ENCODE measurements around the gene ARHGAP6. TPM values are rescaled to one million over a fixed set of nuclear protein-coding genes. Genes with fewer than 3 reads are reported as not detected.

ARHGAP6 gene
- total and polyA plus RNA-seq, 2 donors (not counting 3 experiments of a cell fraction or from before 2014, with no cell fraction given), result 0.69 to 0.83 TPM

- Histone ChIP-seq H3K27ac (ENCODE audit: insufficient read depth, low read depth, low read length) (no peak overlapping the region), H3K27me3 (ENCODE audit: control insufficient read depth in 2 of 2, insufficient read depth in 2 of 2, low read length in 2 of 2) (no peaks in the 10 kb centered on the region), H3K4me1 (ENCODE audit: control insufficient read depth, extremely low read depth, insufficient read depth, low read length) (peaks cover 8% of the 10 kb centered on the region), H3K4me3 (replicated peaks in 1 of 3; ENCODE audit: insufficient read depth in 1 of 3, low read depth in 1 of 3, low read length in 3 of 3) (no peak overlapping the region), H3K9me3 (replicated peaks; ENCODE audit: control insufficient read depth, insufficient read depth, low read length) (no peaks in the 10 kb centered on the region), H3K9ac (replicated peaks; ENCODE audit: extremely low read depth, insufficient read depth, low read length) (no peak overlapping the region), H3K36me3 (ENCODE audit: control insufficient read depth in 2 of 2, extremely low read depth in 1 of 2, insufficient read depth in 2 of 2, low read length in 2 of 2) (no peaks in the 10 kb centered on the region), H3K9me1 (replicated peaks; ENCODE audit: control insufficient read depth, extremely low read depth, insufficient read depth, low read length) (no peaks in the 10 kb centered on the region), H3K79me2 (ENCODE audit: control insufficient read depth, insufficient read depth, low read length) (no peaks in the 10 kb centered on the region), H2AFZ (ENCODE audit: low read depth, low read length) (no peak overlapping the region), H3K4me2 (ENCODE audit: insufficient read depth, low read length) (no peak overlapping the region), H4K20me1 (replicated peaks; ENCODE audit: control insufficient read depth, extremely low read depth, insufficient read depth, low read length) (no peaks in the 10 kb centered on the region)
- DNase-seq (ENCODE audit: low read depth, low spot score) (no peak), FAIRE-seq (no peak)
- TF ChIP-seq POLR2AphosphoS5 (IDR thresholded peaks at IDR 0.05; ENCODE audit: insufficient read depth, low read depth, low read length), result no peak
- no peak for TF ChIP-seq MYC (IDR thresholded peaks at IDR 0.05; ENCODE audit: low read depth, low read length)
- TF ChIP-seq FOS (IDR thresholded peaks at IDR 0.05; ENCODE audit: borderline replicate concordance, insufficient read depth, low read length), result no peak
- TF ChIP-seq JUN (IDR thresholded peaks at IDR 0.05; ENCODE audit: borderline replicate concordance, insufficient read depth, insufficient read length, low read depth), result no peak
- no peak for TF ChIP-seq MAX (IDR thresholded peaks at IDR 0.05; ENCODE audit: insufficient read depth, insufficient read length)
- TF ChIP-seq POLR2A (IDR thresholded peaks at IDR 0.05; ENCODE audit: low read depth, low read length), result no peak
- TF ChIP-seq GATA2 (IDR thresholded peaks at IDR 0.05; ENCODE audit: insufficient read depth, insufficient read length, low read depth, low read length), result no peak
- TF ChIP-seq CTCF (IDR thresholded peaks at IDR 0.05; ENCODE audit: extremely low read depth in 1 of 2, insufficient read depth in 1 of 2, low read depth in 1 of 2, low read length in 2 of 2), result no peak
- TF ChIP-seq EZH2 (IDR thresholded peaks at IDR 0.05; ENCODE audit: borderline replicate concordance, low read depth, low read length, severe bottlenecking), result no peak
- ChIA-PET POLR2A (no interaction called here), CTCF (no interaction called here)
- intact Hi-C loops (cut with micrococcal nuclease), result no loop called here
- dilution Hi-C loops (cut with MboI; ENCODE audit: extremely low pct_ligation_motif_present, low sequenced_read_pairs), result no loop called here
- no TSS peak for BruUV-seq (replicated peaks)
Measured at GRCh38 chrX:11347300-11347699, 318.4 kb downstream of the ARHGAP6 start.
